Measurements from ENCODE around the gene PPIP5K1. TPM values are rescaled to one million over a fixed set of nuclear protein-coding genes. Genes with fewer than 3 reads are reported as not detected.
A peak's percentile ranks its signal among the peaks of the same experiment; 100 is the strongest.

Gene PPIP5K1
- total and polyA plus RNA-seq, 11 donors: 7.2 to 23.0 (median 15.3) TPM

GRCh38 chr15:43511012-43511885 lies 78.8 kb downstream of the PPIP5K1 start:
- ATAC-seq (peak in 1 of 4 donors; percentile 1), DNase-seq (no peak)
- H3K4me3 ChIP-seq: peak overlapping the region; percentile 44 to 74 (median 63)
- no peaks in the 10 kb centered on the region for H3K9me3 ChIP-seq
- no peaks in the 10 kb centered on the region for H3K27me3 ChIP-seq
- WGBS, 4 donors: 7 to 13% (median 9%) methylated on average over 27 to 39 of the region's 39 CpGs
- intact Hi-C loops (cut with DNase I): loop anchor here in 4 of 10 donors (2.0 to 10.0 kb wide), 3 partner anchors 18 to 69 kb away; partner anchors contain the start of gene TP53BP1 (in 2 of the 4)
- peak overlapping the region in 8 of 12 donors; percentile 16 to 95 (median 92) for H3K27ac ChIP-seq
- no peak for TF ChIP-seq POLR2A (IDR thresholded peaks at IDR 0.05)
- TF ChIP-seq, protein P1, sequence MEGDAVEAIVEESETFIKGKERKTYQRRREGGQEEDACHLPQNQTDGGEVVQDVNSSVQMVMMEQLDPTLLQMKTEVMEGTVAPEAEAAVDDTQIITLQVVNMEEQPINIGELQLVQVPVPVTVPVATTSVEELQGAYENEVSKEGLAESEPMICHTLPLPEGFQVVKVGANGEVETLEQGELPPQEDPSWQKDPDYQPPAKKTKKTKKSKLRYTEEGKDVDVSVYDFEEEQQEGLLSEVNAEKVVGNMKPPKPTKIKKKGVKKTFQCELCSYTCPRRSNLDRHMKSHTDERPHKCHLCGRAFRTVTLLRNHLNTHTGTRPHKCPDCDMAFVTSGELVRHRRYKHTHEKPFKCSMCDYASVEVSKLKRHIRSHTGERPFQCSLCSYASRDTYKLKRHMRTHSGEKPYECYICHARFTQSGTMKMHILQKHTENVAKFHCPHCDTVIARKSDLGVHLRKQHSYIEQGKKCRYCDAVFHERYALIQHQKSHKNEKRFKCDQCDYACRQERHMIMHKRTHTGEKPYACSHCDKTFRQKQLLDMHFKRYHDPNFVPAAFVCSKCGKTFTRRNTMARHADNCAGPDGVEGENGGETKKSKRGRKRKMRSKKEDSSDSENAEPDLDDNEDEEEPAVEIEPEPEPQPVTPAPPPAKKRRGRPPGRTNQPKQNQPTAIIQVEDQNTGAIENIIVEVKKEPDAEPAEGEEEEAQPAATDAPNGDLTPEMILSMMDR (IDR thresholded peaks at IDR 0.05): peak in 3 of 12 donors; percentile 13 to 35 (median 28)
- no peaks in the 10 kb centered on the region for H3K36me3 ChIP-seq
- H3K4me1 ChIP-seq: peaks cover 0 to 60% (median 42%) of the 10 kb centered on the region in 12 donors

DNA sequence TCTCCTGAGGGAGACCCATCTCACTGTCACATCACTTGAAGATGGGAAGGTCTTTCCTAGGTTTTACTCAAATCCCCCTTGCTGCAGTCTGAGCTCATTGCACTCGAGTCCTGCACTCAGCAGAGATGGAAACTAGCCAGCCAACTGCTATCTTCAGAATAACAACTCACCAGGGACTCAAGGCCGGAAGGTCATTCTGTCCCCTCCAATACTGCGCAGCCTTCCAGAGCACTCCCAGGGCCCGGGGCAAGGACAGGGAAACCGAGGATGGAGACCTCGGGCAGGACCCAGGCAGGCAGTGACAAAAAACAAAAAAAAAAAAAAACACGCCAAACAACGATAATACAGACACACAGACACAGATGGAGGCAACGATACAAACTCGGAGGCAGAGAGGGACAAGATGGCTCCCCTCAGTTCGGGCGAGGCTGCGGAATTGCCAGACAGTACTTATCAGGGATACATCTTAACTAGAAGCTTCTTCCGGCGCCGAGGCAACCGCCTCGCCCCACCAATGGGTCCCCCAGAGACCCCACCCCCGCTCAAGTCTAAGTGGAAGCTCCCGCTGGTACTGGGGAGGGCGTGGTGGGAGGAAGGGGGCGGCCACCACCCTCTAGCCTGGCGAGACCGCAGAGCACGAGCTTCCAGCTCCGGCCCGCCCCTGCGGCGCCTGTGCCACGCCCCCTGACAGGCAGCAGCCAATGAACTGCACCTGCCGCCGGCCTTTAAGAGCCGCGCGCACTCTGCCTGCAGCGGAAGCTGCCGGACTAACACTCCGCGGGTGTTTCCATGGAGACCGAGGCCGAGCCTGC lies 79.6 kb downstream of the PPIP5K1 start:
- DNase-seq (peak; percentile 98 to 100 (median 99)), ATAC-seq (peak; percentile 98)
- intact Hi-C loops (cut with DNase I): loop anchor here in 6 of 10 donors (1.0 to 10.0 kb wide), 4 partner anchors 17 to 68 kb away; partner anchors contain the start of gene TP53BP1 (in 5 of the 6)
- peak; percentile 57 to 80 for TF ChIP-seq POLR2A (IDR thresholded peaks at IDR 0.05)
- TF ChIP-seq, protein P1 (IDR thresholded peaks at IDR 0.05): peak in 10 of 12 donors; percentile 35 to 63 (median 50)
- H3K36me3 ChIP-seq: no peaks in the 10 kb centered on the region
- peaks cover 0 to 52% (median 34%) of the 10 kb centered on the region in 12 donors for H3K4me1 ChIP-seq
- peak overlapping the region; percentile 86 to 96 (median 92) for H3K27ac ChIP-seq
- H3K27me3 ChIP-seq: no peaks in the 10 kb centered on the region
- no peaks in the 10 kb centered on the region for H3K9me3 ChIP-seq
- H3K4me3 ChIP-seq: peak overlapping the region; percentile 44 to 74 (median 63)
- 0 to 1% (median 0%) methylated on average over 30 to 41 of the region's 41 CpGs for WGBS, 4 donors

GRCh38 chr15:43509660-43510199 lies 80.3 kb downstream of the PPIP5K1 start:
- TF ChIP-seq POLR2A (IDR thresholded peaks at IDR 0.05): no peak
- TF ChIP-seq, protein P1 (IDR thresholded peaks at IDR 0.05): no peak
- H3K9me3 ChIP-seq: no peaks in the 10 kb centered on the region
- intact Hi-C loops (cut with DNase I): loop anchor here in 7 of 10 donors (1.0 to 10.0 kb wide), 5 partner anchors 15 to 67 kb away; partner anchors contain the start of gene TP53BP1 (in 5 of the 7)
- H3K4me1 ChIP-seq: peaks cover 0 to 46% (median 31%) of the 10 kb centered on the region in 12 donors
- H3K27me3 ChIP-seq: no peaks in the 10 kb centered on the region
- peak overlapping the region; percentile 86 to 96 (median 92) for H3K27ac ChIP-seq
- H3K36me3 ChIP-seq: no peaks in the 10 kb centered on the region
- 26 to 36% (median 30%) methylated on average over 8 of the region's 8 CpGs for WGBS, 4 donors
- peak in 1 of 4 donors; percentile 0 for ATAC-seq
- DNase-seq: peak in 1 of 5 donors; percentile 50
- H3K4me3 ChIP-seq: peak overlapping the region in 10 of 12 donors; percentile 44 to 74 (median 63)

Data from heart left ventricle (tissue), 16 donors.